Measurements from ENCODE around the gene SEC14L6.

Gene SEC14L6

GRCh38 chr22:30486118-30486517 is 60.4 kb downstream of the SEC14L6 start:
- H3K36me3 ChIP-seq (ENCODE audit: control insufficient read depth in 1 of 2, insufficient read depth in 2 of 2, low read depth in 1 of 2, low read length in 2 of 2), result no peaks in the 10 kb centered on the region
- no peak for DNase-seq
- 81% methylated on average over 4 of the region's 5 CpGs for WGBS
- no peak overlapping the region for H2BK120ac ChIP-seq (ENCODE audit: low read depth, low read length)
- H3K4me1 ChIP-seq (ENCODE audit: control insufficient read depth, insufficient read depth, low read depth, low read length), result peaks cover 2% of the 10 kb centered on the region
- H2BK12ac ChIP-seq (ENCODE audit: low read length in 2 of 2), result no peak overlapping the region
- H3K27me3 ChIP-seq (ENCODE audit: control insufficient read depth in 1 of 2, insufficient read depth in 1 of 2, low read length in 2 of 2), result peaks cover 17 to 27% of the 10 kb centered on the region in 2 experiments
- H3K27ac ChIP-seq (ENCODE audit: low read length, poor library complexity, severe bottlenecking), result no peak overlapping the region
- no peak overlapping the region for H3K4me2 ChIP-seq (ENCODE audit: low read length, poor library complexity, severe bottlenecking)
- H3K14ac ChIP-seq (ENCODE audit: low read length in 2 of 2), result no peak overlapping the region
- no peak overlapping the region for H4K8ac ChIP-seq (ENCODE audit: low read length)
- no peak overlapping the region for H3K4me3 ChIP-seq (ENCODE audit: insufficient read depth in 1 of 2, low read depth in 1 of 2, low read length in 2 of 2)
- H2AFZ ChIP-seq (ENCODE audit: low read depth, low read length), result no peak overlapping the region
- H2BK15ac ChIP-seq (ENCODE audit: low read depth, poor library complexity, severe bottlenecking), result no peak overlapping the region
- H3K9me3 ChIP-seq (ENCODE audit: control insufficient read depth, low read length), result no peaks in the 10 kb centered on the region
- H3K9ac ChIP-seq (ENCODE audit: low read length), result peak overlapping the region; percentile 13
- H3K23ac ChIP-seq (ENCODE audit: low read length in 2 of 2), result no peak overlapping the region
- no peak overlapping the region for H3K4ac ChIP-seq (ENCODE audit: low read depth in 1 of 2, low read length in 2 of 2)
- no peak overlapping the region for H2BK5ac ChIP-seq (ENCODE audit: low read depth, low read length, poor library complexity, severe bottlenecking)
- no peak overlapping the region for H3K18ac ChIP-seq (ENCODE audit: low read depth in 1 of 2, low read length in 2 of 2)
- H2AK5ac ChIP-seq (ENCODE audit: low read length, severe bottlenecking), result no peak overlapping the region
- no peaks in the 10 kb centered on the region for H3K79me1 ChIP-seq (replicated peaks; ENCODE audit: low read length, poor library complexity, severe bottlenecking)
- no peak overlapping the region for H4K91ac ChIP-seq (ENCODE audit: low read length)

GRCh38 chr22:30485362-30485988 is 61.1 kb downstream of the SEC14L6 start:
- Histone ChIP-seq H3K9ac (ENCODE audit: low read length) (peak overlapping the region; percentile 13), H2BK15ac (ENCODE audit: low read depth, poor library complexity, severe bottlenecking) (no peak overlapping the region), H4K91ac (ENCODE audit: low read length) (no peak overlapping the region), H2BK5ac (ENCODE audit: low read depth, low read length, poor library complexity, severe bottlenecking) (no peak overlapping the region), H2BK120ac (ENCODE audit: low read depth, low read length) (no peak overlapping the region), H2AFZ (ENCODE audit: low read depth, low read length) (no peak overlapping the region), H3K9me3 (ENCODE audit: control insufficient read depth, low read length) (no peaks in the 10 kb centered on the region), H3K23ac (ENCODE audit: low read length in 2 of 2) (no peak overlapping the region), H2BK12ac (ENCODE audit: low read length in 2 of 2) (no peak overlapping the region), H3K4me1 (ENCODE audit: control insufficient read depth, insufficient read depth, low read depth, low read length) (peaks cover 2% of the 10 kb centered on the region), H3K27me3 (ENCODE audit: control insufficient read depth in 1 of 2, insufficient read depth in 1 of 2, low read length in 2 of 2) (peaks cover 11 to 20% of the 10 kb centered on the region in 2 experiments), H3K79me1 (replicated peaks; ENCODE audit: low read length, poor library complexity, severe bottlenecking) (no peaks in the 10 kb centered on the region), H3K4me2 (ENCODE audit: low read length, poor library complexity, severe bottlenecking) (no peak overlapping the region), H4K8ac (ENCODE audit: low read length) (no peak overlapping the region), H3K18ac (ENCODE audit: low read depth in 1 of 2, low read length in 2 of 2) (no peak overlapping the region), H3K4me3 (ENCODE audit: insufficient read depth in 1 of 2, low read depth in 1 of 2, low read length in 2 of 2) (peak overlapping the region in 1 of 2 experiments; percentile 12), H3K27ac (ENCODE audit: low read length, poor library complexity, severe bottlenecking) (no peak overlapping the region), H3K14ac (ENCODE audit: low read length in 2 of 2) (no peak overlapping the region), H3K36me3 (ENCODE audit: control insufficient read depth in 1 of 2, insufficient read depth in 2 of 2, low read depth in 1 of 2, low read length in 2 of 2) (no peaks in the 10 kb centered on the region), H3K4ac (ENCODE audit: low read depth in 1 of 2, low read length in 2 of 2) (no peak overlapping the region), H2AK5ac (ENCODE audit: low read length, severe bottlenecking) (no peak overlapping the region)
- 29% methylated on average over 16 of the region's 18 CpGs for WGBS
- DNase-seq, result peak; percentile 50

- no peak overlapping the region for H4K91ac ChIP-seq (ENCODE audit: low read length)
- peaks cover 2% of the 10 kb centered on the region for H3K4me1 ChIP-seq (ENCODE audit: control insufficient read depth, insufficient read depth, low read depth, low read length)
- H2BK5ac ChIP-seq (ENCODE audit: low read depth, low read length, poor library complexity, severe bottlenecking), result no peak overlapping the region
- H3K9ac ChIP-seq (ENCODE audit: low read length), result no peak overlapping the region
- DNase-seq, result peak; percentile 5
- H3K9me3 ChIP-seq (ENCODE audit: control insufficient read depth, low read length), result no peaks in the 10 kb centered on the region
- no peak overlapping the region for H3K4me2 ChIP-seq (ENCODE audit: low read length, poor library complexity, severe bottlenecking)
- H3K36me3 ChIP-seq (ENCODE audit: control insufficient read depth in 1 of 2, insufficient read depth in 2 of 2, low read depth in 1 of 2, low read length in 2 of 2), result no peaks in the 10 kb centered on the region
- H2BK15ac ChIP-seq (ENCODE audit: low read depth, poor library complexity, severe bottlenecking), result no peak overlapping the region
- no peak overlapping the region for H3K4me3 ChIP-seq (ENCODE audit: insufficient read depth in 1 of 2, low read depth in 1 of 2, low read length in 2 of 2)
- no peak overlapping the region for H3K14ac ChIP-seq (ENCODE audit: low read length in 2 of 2)
- no peak overlapping the region for H2BK12ac ChIP-seq (ENCODE audit: low read length in 2 of 2)
- H3K27me3 ChIP-seq (ENCODE audit: control insufficient read depth in 1 of 2, insufficient read depth in 1 of 2, low read length in 2 of 2), result peaks cover 1 to 8% of the 10 kb centered on the region in 2 experiments
- no peak overlapping the region for H3K4ac ChIP-seq (ENCODE audit: low read depth in 1 of 2, low read length in 2 of 2)
- 80% methylated on average over 1 of the region's 1 CpG for WGBS
- H2BK120ac ChIP-seq (ENCODE audit: low read depth, low read length), result no peak overlapping the region
- no peak overlapping the region for H3K27ac ChIP-seq (ENCODE audit: low read length, poor library complexity, severe bottlenecking)
- no peak overlapping the region for H3K23ac ChIP-seq (ENCODE audit: low read length in 2 of 2)
- no peak overlapping the region for H2AK5ac ChIP-seq (ENCODE audit: low read length, severe bottlenecking)
- no peak overlapping the region for H4K8ac ChIP-seq (ENCODE audit: low read length)
- H3K18ac ChIP-seq (ENCODE audit: low read depth in 1 of 2, low read length in 2 of 2), result no peak overlapping the region
- H3K79me1 ChIP-seq (replicated peaks; ENCODE audit: low read length, poor library complexity, severe bottlenecking), result no peaks in the 10 kb centered on the region
- no peak overlapping the region for H2AFZ ChIP-seq (ENCODE audit: low read depth, low read length)
Measured at GRCh38 chr22:30483169-30483568, 63.4 kb downstream of the SEC14L6 start.

GRCh38 chr22:30481711-30482110 is 64.8 kb downstream of the SEC14L6 start:
- H3K79me1 ChIP-seq (replicated peaks; ENCODE audit: low read length, poor library complexity, severe bottlenecking), result no peaks in the 10 kb centered on the region
- H3K9ac ChIP-seq (ENCODE audit: low read length), result no peak overlapping the region
- H2BK5ac ChIP-seq (ENCODE audit: low read depth, low read length, poor library complexity, severe bottlenecking), result no peak overlapping the region
- no peak overlapping the region for H3K18ac ChIP-seq (ENCODE audit: low read depth in 1 of 2, low read length in 2 of 2)
- no peak overlapping the region for H4K91ac ChIP-seq (ENCODE audit: low read length)
- H3K4me2 ChIP-seq (ENCODE audit: low read length, poor library complexity, severe bottlenecking), result no peak overlapping the region
- H3K9me3 ChIP-seq (ENCODE audit: control insufficient read depth, low read length), result no peaks in the 10 kb centered on the region
- no peak overlapping the region for H4K8ac ChIP-seq (ENCODE audit: low read length)
- H3K4ac ChIP-seq (ENCODE audit: low read depth in 1 of 2, low read length in 2 of 2), result no peak overlapping the region
- H3K36me3 ChIP-seq (ENCODE audit: control insufficient read depth in 1 of 2, insufficient read depth in 2 of 2, low read depth in 1 of 2, low read length in 2 of 2), result no peaks in the 10 kb centered on the region
- no peak overlapping the region for H2BK15ac ChIP-seq (ENCODE audit: low read depth, poor library complexity, severe bottlenecking)
- H2AFZ ChIP-seq (ENCODE audit: low read depth, low read length), result no peak overlapping the region
- H3K4me1 ChIP-seq (ENCODE audit: control insufficient read depth, insufficient read depth, low read depth, low read length), result peaks cover 2% of the 10 kb centered on the region
- no peak for DNase-seq
- H3K27me3 ChIP-seq (ENCODE audit: control insufficient read depth in 1 of 2, insufficient read depth in 1 of 2, low read length in 2 of 2), result peaks cover 7 to 11% of the 10 kb centered on the region in 2 experiments
- no peak overlapping the region for H3K23ac ChIP-seq (ENCODE audit: low read length in 2 of 2)
- H3K27ac ChIP-seq (ENCODE audit: low read length, poor library complexity, severe bottlenecking), result no peak overlapping the region
- no peak overlapping the region for H2AK5ac ChIP-seq (ENCODE audit: low read length, severe bottlenecking)
- WGBS, result 77% methylated on average over 5 of the region's 5 CpGs
- H2BK12ac ChIP-seq (ENCODE audit: low read length in 2 of 2), result no peak overlapping the region
- H2BK120ac ChIP-seq (ENCODE audit: low read depth, low read length), result no peak overlapping the region
- no peak overlapping the region for H3K14ac ChIP-seq (ENCODE audit: low read length in 2 of 2)
- H3K4me3 ChIP-seq (ENCODE audit: insufficient read depth in 1 of 2, low read depth in 1 of 2, low read length in 2 of 2), result no peak overlapping the region
